Measurements from ENCODE around the gene PBX4. TPM values are rescaled to one million over a fixed set of nuclear protein-coding genes. Genes with fewer than 3 reads are reported as not detected.

The PBX4 gene
- total and polyA plus RNA-seq, 10 donors = 4.4 to 17.8 (median 9.7) TPM

DNA sequence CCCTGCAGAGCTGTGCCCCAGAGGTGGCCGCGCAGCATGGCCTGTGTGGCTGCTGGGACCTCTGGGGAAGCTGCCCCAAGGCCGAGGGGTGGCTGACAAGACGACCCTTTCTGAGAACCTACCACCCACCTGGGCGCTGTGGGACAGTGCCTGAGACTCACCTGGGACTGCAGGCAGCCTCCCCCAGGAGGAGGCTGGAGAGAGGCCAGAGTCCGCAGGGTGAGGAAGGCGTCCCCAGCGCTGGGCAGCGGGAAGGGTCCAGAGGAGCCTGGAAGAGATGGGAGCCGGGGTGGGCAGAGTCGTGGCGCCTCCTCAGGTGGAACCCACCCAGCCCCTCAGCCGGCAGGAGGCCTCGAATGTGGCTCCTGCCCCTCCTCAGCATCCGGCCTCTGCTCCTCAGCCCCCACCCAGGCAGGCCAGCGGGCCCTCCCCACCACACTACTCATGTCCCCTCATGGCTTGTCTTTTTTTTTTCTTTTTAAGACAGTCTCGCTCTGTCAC, 55.1 kb downstream of the PBX4 start:
- Histone ChIP-seq H3K4me3 (no peak overlapping the region), H3K36me3 (peaks cover 0 to 19% (median 0%) of the 10 kb centered on the region in 6 donors), H3K4me1 (no peaks in the 10 kb centered on the region), H3K27ac (no peak overlapping the region), H3K9me3 (no peaks in the 10 kb centered on the region), H3K27me3 (replicated peaks in 1 of 7) (no peaks in the 10 kb centered on the region)
- no peak for DNase-seq
- 89 to 97% (median 93%) methylated on average over 13 to 17 of the region's 17 CpGs for WGBS, 5 donors
- TF ChIP-seq POLR2A (IDR thresholded peaks at IDR 0.05) = no peak
- TF ChIP-seq, protein P1, sequence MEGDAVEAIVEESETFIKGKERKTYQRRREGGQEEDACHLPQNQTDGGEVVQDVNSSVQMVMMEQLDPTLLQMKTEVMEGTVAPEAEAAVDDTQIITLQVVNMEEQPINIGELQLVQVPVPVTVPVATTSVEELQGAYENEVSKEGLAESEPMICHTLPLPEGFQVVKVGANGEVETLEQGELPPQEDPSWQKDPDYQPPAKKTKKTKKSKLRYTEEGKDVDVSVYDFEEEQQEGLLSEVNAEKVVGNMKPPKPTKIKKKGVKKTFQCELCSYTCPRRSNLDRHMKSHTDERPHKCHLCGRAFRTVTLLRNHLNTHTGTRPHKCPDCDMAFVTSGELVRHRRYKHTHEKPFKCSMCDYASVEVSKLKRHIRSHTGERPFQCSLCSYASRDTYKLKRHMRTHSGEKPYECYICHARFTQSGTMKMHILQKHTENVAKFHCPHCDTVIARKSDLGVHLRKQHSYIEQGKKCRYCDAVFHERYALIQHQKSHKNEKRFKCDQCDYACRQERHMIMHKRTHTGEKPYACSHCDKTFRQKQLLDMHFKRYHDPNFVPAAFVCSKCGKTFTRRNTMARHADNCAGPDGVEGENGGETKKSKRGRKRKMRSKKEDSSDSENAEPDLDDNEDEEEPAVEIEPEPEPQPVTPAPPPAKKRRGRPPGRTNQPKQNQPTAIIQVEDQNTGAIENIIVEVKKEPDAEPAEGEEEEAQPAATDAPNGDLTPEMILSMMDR (IDR thresholded peaks at IDR 0.05 in 8 of 11, conservative IDR thresholded peaks at IDR 0.05 in 3 of 11) = no peak
- no peak for TF ChIP-seq POLR2AphosphoS5 (IDR thresholded peaks at IDR 0.05)
- intact Hi-C loops (cut with DNase I; ENCODE audit: low total_unique reads) = no loop called here

GRCh38 chr19:19562665-19563347, 55.7 kb downstream of the PBX4 start:
- intact Hi-C loops (cut with DNase I; ENCODE audit: low total_unique reads) = no loop called here
- no peak overlapping the region for H3K4me3 ChIP-seq
- peaks cover 0 to 19% (median 0%) of the 10 kb centered on the region in 6 donors for H3K36me3 ChIP-seq
- no peak for DNase-seq
- 78 to 87% (median 81%) methylated on average over 9 to 17 of the region's 17 CpGs for WGBS, 5 donors
- TF ChIP-seq POLR2AphosphoS5 (IDR thresholded peaks at IDR 0.05) (peak in 1 of 3 donors; percentile 25), POLR2A (IDR thresholded peaks at IDR 0.05) (no peak)
- TF ChIP-seq, protein P1 (IDR thresholded peaks at IDR 0.05 in 8 of 11, conservative IDR thresholded peaks at IDR 0.05 in 3 of 11) = peak in 2 of 11 experiments; percentile 16 to 22
- H3K27ac ChIP-seq = no peak overlapping the region
- no peaks in the 10 kb centered on the region for H3K27me3 ChIP-seq (replicated peaks in 1 of 7)
- no peaks in the 10 kb centered on the region for H3K9me3 ChIP-seq
- no peaks in the 10 kb centered on the region for H3K4me1 ChIP-seq

DNA sequence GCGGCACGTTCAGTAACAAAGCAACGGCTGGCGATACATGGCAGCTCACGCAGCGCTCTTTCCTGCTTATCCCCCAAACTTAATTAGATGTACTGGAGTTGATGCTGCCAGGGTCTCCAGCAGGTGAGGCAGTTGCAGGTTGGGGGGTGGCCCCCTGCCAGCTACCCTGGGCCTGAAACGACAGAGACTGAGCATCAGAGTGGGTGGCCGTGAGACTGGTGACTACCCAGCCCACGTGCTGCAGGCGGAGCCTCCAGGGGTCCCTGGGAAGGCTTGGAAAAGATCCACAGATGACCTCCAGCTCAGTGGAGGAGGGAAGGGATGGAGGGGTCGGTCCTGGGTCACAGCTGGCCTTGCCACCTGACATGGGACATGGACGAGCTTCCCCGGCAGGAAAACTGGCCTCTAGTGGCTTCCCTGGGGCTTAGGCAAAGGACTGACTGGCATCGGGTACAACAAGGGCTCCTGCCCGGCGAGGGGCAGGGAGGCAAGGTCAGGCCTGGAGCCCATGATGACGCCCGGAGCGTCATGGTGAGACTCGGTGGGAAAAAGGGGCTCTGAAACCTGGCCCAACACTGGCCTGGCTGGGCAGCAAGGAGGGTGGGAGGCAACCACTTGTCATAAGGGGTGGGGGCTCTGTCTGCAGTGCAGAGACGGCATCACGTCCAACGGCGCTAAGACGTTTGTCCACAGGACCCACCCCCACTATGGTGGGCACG, 56.4 kb downstream of the PBX4 start:
- DNase-seq = no peak
- intact Hi-C loops (cut with DNase I; ENCODE audit: low total_unique reads) = no loop called here
- Histone ChIP-seq H3K27me3 (replicated peaks in 1 of 7) (no peaks in the 10 kb centered on the region), H3K4me3 (no peak overlapping the region), H3K27ac (no peak overlapping the region), H3K9me3 (no peaks in the 10 kb centered on the region), H3K36me3 (peaks cover 0 to 13% (median 0%) of the 10 kb centered on the region in 6 donors), H3K4me1 (no peaks in the 10 kb centered on the region)
- TF ChIP-seq POLR2A (IDR thresholded peaks at IDR 0.05) (no peak), POLR2AphosphoS5 (IDR thresholded peaks at IDR 0.05) (no peak)
- TF ChIP-seq, protein P1 (IDR thresholded peaks at IDR 0.05 in 8 of 11, conservative IDR thresholded peaks at IDR 0.05 in 3 of 11) = no peak
- WGBS, 5 donors = 75 to 86% (median 85%) methylated on average over 23 to 26 of the region's 26 CpGs

DNA sequence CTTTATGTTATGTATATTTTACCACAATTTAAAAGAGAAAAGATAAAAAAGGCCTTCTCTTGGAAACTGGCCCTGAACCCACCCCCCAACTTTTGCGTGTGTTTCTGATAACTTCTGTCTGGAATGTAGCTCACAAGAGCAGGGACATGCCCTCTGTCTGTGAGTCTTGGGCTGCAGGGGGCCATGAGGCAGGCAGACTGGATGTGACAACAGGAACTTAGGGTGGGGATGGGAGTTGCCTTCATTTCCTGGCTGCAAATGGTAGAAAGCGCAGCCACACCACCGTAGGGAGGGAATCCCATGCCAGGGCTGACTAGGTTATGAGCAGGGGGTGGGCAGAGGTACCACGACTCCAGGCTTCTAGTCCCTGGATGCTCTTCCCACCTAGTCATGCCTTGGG, 58.6 kb downstream of the PBX4 start:
- intact Hi-C loops (cut with DNase I; ENCODE audit: low total_unique reads) = no loop called here
- Histone ChIP-seq H3K27me3 (replicated peaks in 1 of 7) (no peaks in the 10 kb centered on the region), H3K36me3 (peaks cover 0 to 7% (median 0%) of the 10 kb centered on the region in 6 donors), H3K4me3 (no peak overlapping the region), H3K27ac (no peak overlapping the region), H3K4me1 (no peaks in the 10 kb centered on the region), H3K9me3 (no peaks in the 10 kb centered on the region)
- 33 to 58% (median 44%) methylated on average over 1 to 4 of the region's 4 CpGs for WGBS, 5 donors
- TF ChIP-seq, protein P1 (IDR thresholded peaks at IDR 0.05 in 8 of 11, conservative IDR thresholded peaks at IDR 0.05 in 3 of 11) = no peak
- TF ChIP-seq POLR2A (IDR thresholded peaks at IDR 0.05) (no peak), POLR2AphosphoS5 (IDR thresholded peaks at IDR 0.05) (no peak)
- DNase-seq = no peak
